ENCODE data around the gene CCDC40.

The CCDC40 gene

GRCh38 chr17:80065478-80066170 is 29.2 kb downstream of the CCDC40 start:
- no peak for TF ChIP-seq CTCF (IDR thresholded peaks at IDR 0.05; ENCODE audit: insufficient read depth, low read length, poor library complexity, severe bottlenecking)
- no peak overlapping the region for H3K4me3 ChIP-seq (replicated peaks; ENCODE audit: low read depth, low read length)
- no peaks in the 10 kb centered on the region for H3K36me3 ChIP-seq (ENCODE audit: control insufficient read depth, insufficient read depth, low read length)
- no peak for DNase-seq (ENCODE audit: extremely low read depth, insufficient read length)
- H3K27me3 ChIP-seq (replicated peaks; ENCODE audit: control insufficient read depth, insufficient read depth, low read length) = no peaks in the 10 kb centered on the region; the same call in none of the 2 replicates

- no peaks in the 10 kb centered on the region; the same call in none of the 2 replicates for H3K27me3 ChIP-seq (replicated peaks; ENCODE audit: control insufficient read depth, insufficient read depth, low read length)
- no peak for TF ChIP-seq CTCF (IDR thresholded peaks at IDR 0.05; ENCODE audit: insufficient read depth, low read length, poor library complexity, severe bottlenecking)
- no peak for DNase-seq (ENCODE audit: extremely low read depth, insufficient read length)
- no peak overlapping the region for H3K4me3 ChIP-seq (replicated peaks; ENCODE audit: low read depth, low read length)
- H3K36me3 ChIP-seq (ENCODE audit: control insufficient read depth, insufficient read depth, low read length) = no peaks in the 10 kb centered on the region
These were observed 31.0 kb downstream of the CCDC40 start for GRCh38 chr17:80067393-80067986.

GRCh38 chr17:80068301-80069222 is 32.1 kb downstream of the CCDC40 start:
- H3K36me3 ChIP-seq (ENCODE audit: control insufficient read depth, insufficient read depth, low read length) = no peaks in the 10 kb centered on the region
- DNase-seq (ENCODE audit: extremely low read depth, insufficient read length) = no peak
- TF ChIP-seq CTCF (IDR thresholded peaks at IDR 0.05; ENCODE audit: insufficient read depth, low read length, poor library complexity, severe bottlenecking) = no peak
- H3K27me3 ChIP-seq (replicated peaks; ENCODE audit: control insufficient read depth, insufficient read depth, low read length) = no peaks in the 10 kb centered on the region; the same call in none of the 2 replicates
- no peak overlapping the region for H3K4me3 ChIP-seq (replicated peaks; ENCODE audit: low read depth, low read length)

DNA sequence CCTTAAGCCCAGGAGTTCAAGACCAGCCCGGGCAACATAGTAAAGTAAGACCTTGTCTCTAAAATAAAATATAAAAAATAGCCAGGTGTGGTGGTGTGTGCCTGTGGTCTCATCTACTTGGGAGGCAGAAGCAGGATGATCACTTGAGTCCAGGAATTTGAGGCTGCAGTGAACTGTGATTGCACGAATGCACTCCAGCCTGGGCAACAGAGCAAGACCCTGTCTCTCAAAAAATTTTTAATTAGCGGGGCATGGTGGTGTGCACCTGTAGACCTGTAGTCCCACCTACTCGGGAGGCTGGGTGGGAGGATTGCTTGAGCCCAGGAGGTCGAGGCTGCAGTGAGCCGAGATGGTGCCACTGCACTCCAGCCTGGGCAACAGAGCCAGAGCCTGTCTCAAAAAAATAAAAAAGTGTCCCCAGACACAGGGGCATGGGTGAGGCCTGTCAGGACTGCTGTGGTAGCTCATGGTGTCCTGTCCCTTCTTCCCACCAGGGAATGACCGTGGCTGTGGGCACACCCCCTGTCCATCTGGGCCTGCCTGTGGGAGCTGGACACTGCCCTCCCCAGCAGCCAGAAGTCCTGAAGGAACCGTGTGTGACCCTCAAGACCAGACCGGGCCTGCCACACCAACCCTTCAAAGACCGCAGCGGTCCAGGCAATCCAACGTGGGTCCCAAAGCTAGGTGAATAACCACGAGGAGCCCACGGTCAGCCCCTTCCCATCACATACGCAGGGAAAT is 34.1 kb downstream of the CCDC40 start:
- H3K36me3 ChIP-seq (ENCODE audit: control insufficient read depth, insufficient read depth, low read length) = no peaks in the 10 kb centered on the region
- no peaks in the 10 kb centered on the region; the same call in none of the 2 replicates for H3K27me3 ChIP-seq (replicated peaks; ENCODE audit: control insufficient read depth, insufficient read depth, low read length)
- no peak for TF ChIP-seq CTCF (IDR thresholded peaks at IDR 0.05; ENCODE audit: insufficient read depth, low read length, poor library complexity, severe bottlenecking)
- DNase-seq (ENCODE audit: extremely low read depth, insufficient read length) = no peak
- H3K4me3 ChIP-seq (replicated peaks; ENCODE audit: low read depth, low read length) = no peak overlapping the region

GRCh38 chr17:80071116-80071841 is 34.8 kb downstream of the CCDC40 start:
- H3K36me3 ChIP-seq (ENCODE audit: control insufficient read depth, insufficient read depth, low read length) = no peaks in the 10 kb centered on the region
- no peaks in the 10 kb centered on the region; the same call in none of the 2 replicates for H3K27me3 ChIP-seq (replicated peaks; ENCODE audit: control insufficient read depth, insufficient read depth, low read length)
- TF ChIP-seq CTCF (IDR thresholded peaks at IDR 0.05; ENCODE audit: insufficient read depth, low read length, poor library complexity, severe bottlenecking) = no peak
- DNase-seq (ENCODE audit: extremely low read depth, insufficient read length) = no peak
- no peak overlapping the region for H3K4me3 ChIP-seq (replicated peaks; ENCODE audit: low read depth, low read length)

Data from GM06990 (cell line).